ENCODE measurements around the gene FHL5.

DNA sequence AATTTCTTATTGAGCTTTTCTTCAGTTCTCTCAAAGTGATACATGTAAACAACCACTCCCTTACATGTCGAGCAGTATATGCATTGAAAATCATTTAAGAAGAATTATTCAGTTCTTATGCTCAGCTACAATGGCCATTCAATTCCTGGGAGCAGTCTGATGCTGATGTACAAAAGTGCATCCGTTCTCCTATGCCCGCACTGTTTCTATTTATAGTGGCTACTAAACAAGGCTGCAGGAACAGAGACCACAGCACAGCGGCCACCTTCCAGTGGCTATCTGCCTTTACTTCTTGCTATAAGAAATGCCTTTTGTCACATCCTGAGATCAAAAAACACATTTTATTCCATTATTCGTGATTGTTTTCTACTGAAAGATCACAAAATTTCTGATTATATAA, 82.2 kb downstream of the FHL5 start:
- no peak for TF ChIP-seq EZH2phosphoT487 (IDR thresholded peaks at IDR 0.05; ENCODE audit: low read depth, severe bottlenecking, unreplicated experiment)
- no peak for TF ChIP-seq EZH2 (IDR thresholded peaks at IDR 0.05; ENCODE audit: borderline replicate concordance)
